KMS-11 (cell line): ENCODE results near the gene PER3.

Experiments used
- H2AFZ ChIP-seq: fragments of 200-600 bp; sonication (generic); 2 replicates; pipeline ENCODE4 v1.6.1; 2016; ENCODE audit warnings: antibody characterized with exemption, mixed run types, low read depth
- H3K27ac ChIP-seq: fragments of 200-600 bp; sonication (generic); 2 replicates; pipeline ENCODE4 v1.6.1; 2016; ENCODE audit warnings: mild to moderate bottlenecking, mixed run types
- H3K27me3 ChIP-seq: fragments of 200-600 bp; sonication (generic); 2 replicates; pipeline ENCODE4 v1.6.1; 2017; ENCODE audit warnings: mild to moderate bottlenecking, low read depth, mixed run types, moderate library complexity; ENCODE audit not compliant: insufficient read depth
- H3K36me3 ChIP-seq: fragments of 200-600 bp; sonication (generic); 2 replicates; pipeline ENCODE4 v1.6.1; 2017; ENCODE audit warnings: mild to moderate bottlenecking, mixed run types; ENCODE audit not compliant: insufficient read depth
- H3K4me1 ChIP-seq: fragments of 200-600 bp; sonication (generic); 2 replicates; pipeline ENCODE4 v1.6.1; 2016; ENCODE audit warnings: mild to moderate bottlenecking, low read depth, mixed run types; ENCODE audit not compliant: poor library complexity, severe bottlenecking
- H3K4me2 ChIP-seq: fragments of 200-600 bp; sonication (generic); 2 replicates; pipeline ENCODE4 v1.7.0; 2016; ENCODE audit warnings: mild to moderate bottlenecking, mixed run types
- H3K4me3 ChIP-seq: fragments of 200-600 bp; sonication (generic); IDR thresholded peaks from 2 replicates; pipeline ENCODE4 v1.6.1; 2017; ENCODE audit warnings: low read depth, low read length, mixed read lengths; ENCODE audit not compliant: insufficient read depth
- H3K79me2 ChIP-seq: fragments of 200-600 bp; sonication (generic); 2 replicates; pipeline ENCODE4 v1.6.1; 2016; ENCODE audit warnings: low read depth, mixed run types; ENCODE audit not compliant: insufficient read depth
- H3K9ac ChIP-seq: fragments of 200-600 bp; sonication (generic); 2 replicates; pipeline ENCODE4 v1.6.1; 2016; ENCODE audit warnings: mild to moderate bottlenecking, mixed run types
- H4K20me1 ChIP-seq: fragments of 200-600 bp; sonication (generic); 2 replicates; pipeline ENCODE4 v1.6.1; 2016; ENCODE audit warnings: mild to moderate bottlenecking, mixed run types; ENCODE audit not compliant: insufficient read depth
- CTCF ChIP-seq: fragments of 200-600 bp; sonication (generic); conservative IDR thresholded peaks from 2 replicates; pipeline ENCODE4 v1.6.1; 2017; ENCODE audit warnings: low read depth, mild to moderate bottlenecking, antibody characterized with exemption, low read length, moderate library complexity, mixed read lengths

Gene PER3

DNA sequence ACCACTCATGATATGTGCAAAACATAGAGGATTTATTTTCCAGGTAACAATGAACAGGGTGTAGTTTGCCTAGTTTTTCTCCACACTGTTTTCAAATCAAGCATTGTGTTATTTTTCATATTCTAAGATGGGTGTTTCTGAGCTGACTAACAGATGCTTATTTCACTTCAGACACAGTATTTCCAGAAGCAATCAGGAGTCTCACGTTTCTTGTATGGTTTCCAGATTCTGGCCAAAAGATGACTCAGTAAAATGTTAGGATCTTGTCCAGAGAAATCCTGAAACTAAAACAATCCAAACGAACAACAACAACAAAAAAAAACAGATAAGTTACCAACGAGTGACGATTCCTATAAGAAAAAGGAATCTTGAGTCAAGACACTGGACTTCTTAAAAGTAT lies 63.5 kb downstream of the PER3 start:
- Histone ChIP-seq H3K27ac (no peak overlapping the region), H3K4me2 (no peak overlapping the region), H3K36me3 (no peaks in the 10 kb centered on the region), H2AFZ (no peak overlapping the region), H4K20me1 (no peaks in the 10 kb centered on the region), H3K27me3 (no peaks in the 10 kb centered on the region), H3K4me1 (peaks cover 11% of the 10 kb centered on the region), H3K9ac (no peak overlapping the region), H3K79me2 (no peaks in the 10 kb centered on the region), H3K4me3 (no peak overlapping the region)
- TF ChIP-seq CTCF, result no peak

DNA sequence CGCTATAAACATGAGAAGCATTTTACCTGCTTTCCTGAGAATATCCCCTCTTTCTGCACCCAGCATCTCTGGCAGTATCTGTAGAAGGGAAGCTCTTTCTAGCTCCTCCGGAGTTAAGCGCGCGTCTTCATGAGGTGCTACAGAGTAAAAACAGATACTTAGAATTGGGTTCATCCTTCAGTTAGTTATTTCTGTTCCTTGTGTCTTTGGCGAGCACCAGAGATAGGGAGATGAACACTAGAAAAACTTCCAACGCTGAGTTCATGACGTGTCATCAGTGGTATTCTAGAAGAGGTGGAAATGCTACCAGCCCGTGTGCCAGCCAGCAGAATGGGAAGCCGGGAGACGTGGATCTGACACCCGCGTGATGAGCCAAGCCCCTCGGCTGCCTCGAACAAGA lies 66.7 kb downstream of the PER3 start:
- Histone ChIP-seq H3K4me2 (no peak overlapping the region), H4K20me1 (no peaks in the 10 kb centered on the region), H3K36me3 (no peaks in the 10 kb centered on the region), H3K4me3 (no peak overlapping the region), H3K27ac (no peak overlapping the region), H2AFZ (no peak overlapping the region), H3K27me3 (no peaks in the 10 kb centered on the region), H3K79me2 (no peaks in the 10 kb centered on the region), H3K9ac (no peak overlapping the region), H3K4me1 (no peaks in the 10 kb centered on the region)
- TF ChIP-seq CTCF, result no peak

GRCh38 chr1:7852804-7853683 lies 69.0 kb downstream of the PER3 start, which contains the start of gene UTS2:
UTS2 (minus strand) TSS chr1:7853065; CDS start chr1:7853003, 62 bp downstream.
- no peak within 1 kb of the TSS for H3K4me2 ChIP-seq
- TF ChIP-seq CTCF, result no peak

DNA sequence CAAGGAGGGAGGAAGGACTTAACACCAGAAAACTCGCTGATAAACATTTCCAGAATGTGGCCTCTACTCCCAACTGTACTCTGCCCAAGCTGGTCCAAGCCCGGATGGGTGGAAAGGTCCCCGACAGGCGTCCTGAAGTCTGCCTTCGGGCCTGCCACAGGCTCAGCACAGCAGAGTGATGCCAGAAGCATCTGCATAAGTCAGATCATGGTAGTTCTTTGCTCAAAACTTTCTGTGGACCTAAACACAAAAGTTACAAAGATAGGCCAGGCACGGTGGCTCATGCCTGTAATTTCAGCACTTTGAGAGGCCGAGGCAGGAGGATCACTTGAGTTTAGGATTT lies 69.6 kb downstream of the PER3 start:
- no peaks in the 10 kb centered on the region for H3K79me2 ChIP-seq
- no peaks in the 10 kb centered on the region for H4K20me1 ChIP-seq
- no peak overlapping the region for H3K9ac ChIP-seq
- TF ChIP-seq CTCF, result no peak
- H3K27ac ChIP-seq, result no peak overlapping the region
- H3K27me3 ChIP-seq, result no peaks in the 10 kb centered on the region
- no peak overlapping the region for H2AFZ ChIP-seq
- no peak overlapping the region for H3K4me2 ChIP-seq
- no peaks in the 10 kb centered on the region for H3K4me1 ChIP-seq
- no peak overlapping the region for H3K4me3 ChIP-seq
- no peaks in the 10 kb centered on the region for H3K36me3 ChIP-seq

More at GRCh38 chr1:7852804-7853683, 69.0 kb downstream of the PER3 start, which contains the start of gene UTS2:
- no peak within 1 kb of the TSS for H3K4me3 ChIP-seq
- no peaks in the 10 kb centered on the region for H3K4me1 ChIP-seq
- no peak within 1 kb of the TSS for H3K27ac ChIP-seq
- H3K27me3 ChIP-seq, result no peaks in the 10 kb centered on the region
- no peaks in the 10 kb centered on the region for H3K79me2 ChIP-seq
- no peak within 1 kb of the TSS for H2AFZ ChIP-seq
- H3K9ac ChIP-seq, result no peak within 1 kb of the TSS
- no peaks in the 10 kb centered on the region for H3K36me3 ChIP-seq
- no peaks in the 10 kb centered on the region for H4K20me1 ChIP-seq
